AG09309 (cell line): ENCODE data around the gene UGGT1.
A peak's percentile ranks its signal among the peaks of the same experiment; 100 is the strongest.

Source experiments
- DNase-seq: peaks from one replicate; pipeline ENCODE4 v3.0.0-alpha.2; 2010; ENCODE audit warnings: low read depth
- H3K4me3 ChIP-seq: 2 replicates; pipeline ENCODE4 v1.5.1; 2011; ENCODE audit warnings: mild to moderate bottlenecking, low read depth, low read length, moderate library complexity; ENCODE audit not compliant: control insufficient read depth
- CTCF ChIP-seq: IDR thresholded peaks from 2 replicates; pipeline ENCODE4 v1.5.1; 2011; ENCODE audit warnings: mild to moderate bottlenecking, low read depth, low read length, inconsistent platforms; ENCODE audit not compliant: insufficient read depth, control insufficient read depth; ENCODE audit errors: missing control alignments

UGGT1 gene

GRCh38 chr2:128090945-128091725 lies at the start of gene UGGT1:
TSS of gene UGGT1 (plus strand) at chr2:128091200. CDS start at chr2:128091358, 158 bp downstream.
- peak; percentile 86 for DNase-seq
- peak within 1 kb of the TSS; percentile 96 for H3K4me3 ChIP-seq
- TF ChIP-seq CTCF: no peak

- no peak for TF ChIP-seq CTCF
- DNase-seq: no peak
Measured at GRCh38 chr2:128041561-128041960, 49.4 kb upstream of the UGGT1 start.

GRCh38 chr2:128043041-128043440 lies 48.0 kb upstream of the UGGT1 start:
- DNase-seq: no peak
- no peak for TF ChIP-seq CTCF

More at GRCh38 chr2:128041561-128041960, 49.4 kb upstream of the UGGT1 start:
- no peak overlapping the region for H3K4me3 ChIP-seq

GRCh38 chr2:128053331-128053730 lies 37.7 kb upstream of the UGGT1 start:
- H3K4me3 ChIP-seq: no peak overlapping the region
- TF ChIP-seq CTCF: no peak

More at GRCh38 chr2:128043041-128043440, 48.0 kb upstream of the UGGT1 start:
- no peak overlapping the region for H3K4me3 ChIP-seq

GRCh38 chr2:128054104-128054885 lies 36.7 kb upstream of the UGGT1 start:
- DNase-seq: no peak
- TF ChIP-seq CTCF: no peak
- no peak overlapping the region for H3K4me3 ChIP-seq

More at GRCh38 chr2:128053331-128053730, 37.7 kb upstream of the UGGT1 start:
- DNase-seq: no peak

GRCh38 chr2:128057334-128057733 lies 33.7 kb upstream of the UGGT1 start:
- DNase-seq: no peak
- TF ChIP-seq CTCF: no peak
- no peak overlapping the region for H3K4me3 ChIP-seq
